HCT116 (cell line): ENCODE data around the gene HMSD. TPM values are rescaled to one million over a fixed set of nuclear protein-coding genes. Genes with fewer than 3 reads are reported as not detected.

ENCODE experiments used
- ATAC-seq: fragments of 200-7000 bp; cut with Tn5 transposase; 2 replicates; pipeline ENCODE4 v1.9.1; 2020; ENCODE audit warnings: mild to moderate bottlenecking, moderate library complexity
- BruUV-seq: library from RNA; stranded (reverse); fragments of 400-500 nt; replicated peaks from 2 replicates; lab custom pipeline; 2021; lab: Mats Ljungman, UMichigan
- CTCF ChIA-PET: fragments of 300-600 bp; sonication (Branson Sonifier 250); formaldehyde crosslinking; loops from one replicate; lab custom pipeline; 2021; ENCODE audit warnings: antibody characterized with exemption; lab: Charles Lee
- POLR2A ChIA-PET: fragments of 300-600, 350-600 bp; sonication (Branson Sonifier 250); formaldehyde crosslinking; loops from one replicate; lab custom pipeline; 2021; ENCODE audit warnings: antibody characterized with exemption; lab: Charles Lee
- RAD21 ChIA-PET, 2 experiments: fragments of 300-600 bp; sonication (Branson Sonifier 250); formaldehyde crosslinking; loops; one replicate each; lab custom pipeline; 2023; ENCODE audit warnings: low total read pairs in 2 of 2; ENCODE audit not compliant: uncharacterized antibody in 2 of 2, unreplicated experiment in 2 of 2, low non-redundant PET in 1 of 2; lab: Charles Lee
- DNase-seq: peaks from one replicate; pipeline ENCODE4 v3.0.0-alpha.2; 2010; ENCODE audit warnings: low read depth, low spot score
- H2AFZ ChIP-seq: fragments of 200-600 bp; shearing (Covaris generic), sonication (generic); 2 replicates; pipeline ENCODE4 v1.6.1; 2017; ENCODE audit warnings: low read depth, mixed run types, mixed read lengths, antibody characterized with exemption, low read length; ENCODE audit not compliant: poor library complexity, severe bottlenecking
- H3K27ac ChIP-seq: 2 replicates; pipeline ENCODE4 v1.5.1; 2012; ENCODE audit warnings: low read depth, low read length
- H3K27me3 ChIP-seq: fragments of 200-600 bp; sonication (generic); 2 replicates; pipeline ENCODE4 v1.6.1; 2016; ENCODE audit warnings: mixed run types, low read length, mixed read lengths; ENCODE audit not compliant: insufficient read depth
- H3K36me3 ChIP-seq, 2 experiments: fragments of 200-500 bp in 1 of 2; fragments of 200-600 bp in 1 of 2; sonication (Bioruptor generic) in 1 of 2; sonication (generic) in 1 of 2; 2 replicates each; pipeline versions ENCODE4 v1.5.1 to v1.6.1; 2014 to 2016; ENCODE audit warnings: low read length in 2 of 2, inconsistent platforms in 1 of 2, mixed read lengths in 1 of 2, mixed run types in 1 of 2; ENCODE audit not compliant: insufficient read depth in 2 of 2, control insufficient read depth in 1 of 2
- H3K4me1 ChIP-seq, 2 experiments: fragments of 200-600 bp in 1 of 2; sonication (generic) in 1 of 2; 2 replicates each; pipeline versions ENCODE4 v1.5.1 to v1.6.1; 2012 to 2017; ENCODE audit warnings: low read length in 2 of 2, inconsistent platforms in 1 of 2, mild to moderate bottlenecking in 1 of 2, mixed read lengths in 1 of 2, mixed run types in 1 of 2, moderate library complexity in 1 of 2; ENCODE audit not compliant: insufficient read depth in 2 of 2, control insufficient read depth in 1 of 2
- H3K4me2 ChIP-seq: fragments of 200-600 bp; sonication (generic); 2 replicates; pipeline ENCODE4 v1.6.1; 2017; ENCODE audit warnings: mixed run types, low read length, mixed read lengths
- H3K4me3 ChIP-seq, 2 experiments: fragments of 200-600 bp in 1 of 2; sonication (generic) in 1 of 2; replicated peaks in 1 of 2; 2 replicates each; pipeline ENCODE4 v1.5.1; 2011 to 2016; ENCODE audit warnings: low read length in 2 of 2, control low read depth in 1 of 2, low read depth in 1 of 2, mild to moderate bottlenecking in 1 of 2, mixed read lengths in 1 of 2, mixed run types in 1 of 2
- H3K79me2 ChIP-seq: fragments of 200-600 bp; sonication (generic); 2 replicates; pipeline ENCODE4 v1.6.1; 2017; ENCODE audit warnings: mild to moderate bottlenecking, mixed run types, low read length, moderate library complexity, mixed read lengths; ENCODE audit not compliant: insufficient read depth
- H3K9ac ChIP-seq: fragments of 200-600 bp; sonication (generic); 2 replicates; pipeline ENCODE4 v1.6.1; 2016; ENCODE audit warnings: low read length, mixed read lengths
- H3K9me2 ChIP-seq: fragments of 200-600 bp; sonication (generic), shearing (Covaris generic); 2 replicates; pipeline ENCODE4 v1.6.1; 2017; ENCODE audit warnings: mixed run types, mild to moderate bottlenecking, moderate library complexity; ENCODE audit not compliant: insufficient read depth
- H3K9me3 ChIP-seq, 2 experiments: fragments of 200-500 bp in 1 of 2; fragments of 200-600 bp in 1 of 2; sonication (Bioruptor generic) in 1 of 2; sonication (generic) in 1 of 2; 2 replicates each; pipeline ENCODE4 v1.6.1; 2014 to 2017; ENCODE audit warnings: low read length in 2 of 2, mixed read lengths in 2 of 2, inconsistent platforms in 1 of 2, low read depth in 1 of 2, mild to moderate bottlenecking in 1 of 2, mixed run types in 1 of 2, moderate library complexity in 1 of 2; ENCODE audit not compliant: control insufficient read depth in 1 of 2, insufficient read depth in 1 of 2
- H4K20me1 ChIP-seq: fragments of 200-600 bp; sonication (generic), shearing (Covaris generic); 2 replicates; pipeline ENCODE4 v1.6.1; 2017; ENCODE audit warnings: mixed run types, mild to moderate bottlenecking, moderate library complexity; ENCODE audit not compliant: insufficient read depth
- ATF3 ChIP-seq: IDR thresholded peaks from 2 replicates; pipeline ENCODE4 v1.6.1; 2012
- CBX3 ChIP-seq: IDR thresholded peaks from 2 replicates; pipeline ENCODE4 v1.6.1; 2012; ENCODE audit warnings: low read depth
- CEBPB ChIP-seq: IDR thresholded peaks from 2 replicates; pipeline ENCODE4 v1.6.1; 2012; ENCODE audit warnings: low read depth
- CTCF ChIP-seq, 3 experiments: fragments of 200-600 bp in 1 of 3; sonication (generic) in 1 of 3; IDR thresholded peaks in 2 of 3; conservative IDR thresholded peaks in 1 of 3; 2 replicates each; pipeline ENCODE4 v1.5.1; 2012 to 2017; ENCODE audit warnings: low read depth in 2 of 3, low read length in 2 of 3, antibody characterized with exemption in 1 of 3, borderline replicate concordance in 1 of 3, control low read depth in 1 of 3, mild to moderate bottlenecking in 1 of 3, mixed read lengths in 1 of 3, mixed run types in 1 of 3, moderate library complexity in 1 of 3; ENCODE audit not compliant: insufficient read depth in 1 of 3
- ELF1 ChIP-seq: IDR thresholded peaks from 2 replicates; pipeline ENCODE4 v1.6.1; 2012; ENCODE audit warnings: low read depth, borderline replicate concordance
- EZH2 ChIP-seq: fragments of 200-600 bp; sonication (generic); IDR thresholded peaks from 2 replicates; pipeline ENCODE4 v1.6.1; 2017; ENCODE audit warnings: antibody characterized with exemption, mixed run types
- EZH2phosphoT487 ChIP-seq: fragments of 200-600 bp; IDR thresholded peaks from 2 replicates; pipeline ENCODE4 v1.6.1; 2018; ENCODE audit warnings: antibody characterized with exemption, borderline replicate concordance
- FOSL1 ChIP-seq: IDR thresholded peaks from 2 replicates; pipeline ENCODE4 v1.6.1; 2012; ENCODE audit warnings: low read depth
- JUND ChIP-seq: IDR thresholded peaks from 2 replicates; pipeline ENCODE4 v1.6.1; 2012
- MAX ChIP-seq: IDR thresholded peaks from 2 replicates; pipeline ENCODE4 v1.6.1; 2012
- POLR2A ChIP-seq: IDR thresholded peaks from 2 replicates; pipeline ENCODE4 v1.7.0; 2011; ENCODE audit warnings: borderline replicate concordance; ENCODE audit not compliant: insufficient read depth, insufficient read length; ENCODE audit errors: extremely low read depth
- POLR2AphosphoS5 ChIP-seq: IDR thresholded peaks from 2 replicates; pipeline ENCODE4 v1.6.1; 2011; ENCODE audit warnings: mild to moderate bottlenecking, low read depth, low read length, moderate library complexity
- RAD21 ChIP-seq: IDR thresholded peaks from 2 replicates; pipeline ENCODE4 v1.6.1; 2012; ENCODE audit warnings: low read depth, mild to moderate bottlenecking
- REST ChIP-seq: IDR thresholded peaks from 2 replicates; pipeline ENCODE4 v1.6.1; 2012; ENCODE audit warnings: low read depth
- SIN3A ChIP-seq: IDR thresholded peaks from 2 replicates; pipeline ENCODE4 v1.6.1; 2012; ENCODE audit warnings: low read depth
- SRF ChIP-seq: IDR thresholded peaks from 2 replicates; pipeline ENCODE4 v1.6.1; 2012; ENCODE audit warnings: low read depth
- TCF7L2 ChIP-seq: IDR thresholded peaks from 2 replicates; pipeline ENCODE4 v1.7.0; 2011; ENCODE audit warnings: borderline replicate concordance, inconsistent platforms; ENCODE audit not compliant: insufficient read depth, insufficient read length; ENCODE audit errors: extremely low read depth
- YY1 ChIP-seq: IDR thresholded peaks from 2 replicates; pipeline ENCODE4 v1.6.1; 2011; ENCODE audit warnings: low read length, low read depth, moderate library complexity, mild to moderate bottlenecking; ENCODE audit not compliant: insufficient replicate concordance; ENCODE audit errors: extremely low read depth
- ZBTB33 ChIP-seq: IDR thresholded peaks from 2 replicates; pipeline ENCODE4 v1.6.1; 2011; ENCODE audit warnings: mild to moderate bottlenecking, low read length, moderate library complexity; ENCODE audit not compliant: insufficient replicate concordance; ENCODE audit errors: extremely low read depth
- ZNF274 ChIP-seq: fragments of 200-500 bp; sonication (Bioruptor generic); IDR thresholded peaks from 2 replicates; pipeline ENCODE4 v1.6.1; 2014; ENCODE audit warnings: mild to moderate bottlenecking, low read depth, low read length, inconsistent platforms
- intact Hi-C: fragments of 100-400 bp; cut with micrococcal nuclease; formaldehyde crosslinking; loops from 2 replicates; pipeline ENCODE4 v1.10.0; 2022
- total RNA-seq: library from RNA; stranded (reverse); gene quantifications from one replicate; pipeline ENCODE4 v1.2.1, GENCODE V29; 2021; ENCODE audit not compliant: unreplicated experiment

Gene HMSD
- total RNA-seq, 1 experiment from 2014 or later: 5.3 TPM

GRCh38 chr18:63928331-63928730, 20.8 kb upstream of the HMSD start:
- Histone ChIP-seq H3K4me1 (no peaks in the 10 kb centered on the region), H3K27ac (no peak overlapping the region), H3K9me2 (no peaks in the 10 kb centered on the region), H3K36me3 (no peaks in the 10 kb centered on the region), H3K4me2 (no peak overlapping the region), H3K79me2 (no peaks in the 10 kb centered on the region), H3K9ac (no peak overlapping the region), H3K4me3 (no peak overlapping the region), H3K9me3 (no peaks in the 10 kb centered on the region), H3K27me3 (no peaks in the 10 kb centered on the region), H4K20me1 (no peaks in the 10 kb centered on the region), H2AFZ (no peak overlapping the region)
- ChIA-PET RAD21 (no interaction called here), POLR2A (no interaction called here)
- DNase-seq: no peak
- no peak for ATAC-seq
- BruUV-seq: no TSS peak
- TF ChIP-seq SIN3A: no peak
- no peak for TF ChIP-seq EZH2phosphoT487
- TF ChIP-seq POLR2A: no peak
- TF ChIP-seq POLR2AphosphoS5: no peak
- no peak for TF ChIP-seq ATF3
- TF ChIP-seq YY1: no peak
- TF ChIP-seq CEBPB: no peak
- TF ChIP-seq MAX: no peak
- no peak for TF ChIP-seq CBX3
- no peak for TF ChIP-seq RAD21
- TF ChIP-seq REST: no peak
- no peak for TF ChIP-seq ZNF274
- TF ChIP-seq TCF7L2: no peak
- TF ChIP-seq ELF1: no peak
- no peak for TF ChIP-seq JUND
- no peak for TF ChIP-seq ZBTB33
- TF ChIP-seq SRF: no peak
- no peak for TF ChIP-seq EZH2
- no peak for TF ChIP-seq CTCF (IDR thresholded peaks at IDR 0.05 in 2 of 3, conservative IDR thresholded peaks at IDR 0.05 in 1 of 3; ENCODE audit: borderline replicate concordance in 1 of 3, insufficient read depth in 1 of 3, low read depth in 2 of 3, low read length in 2 of 3)
- no peak for TF ChIP-seq FOSL1
- TF ChIP-seq, all 23 proteins: peak for 0
- CTCF ChIA-PET: no interaction called here
- intact Hi-C loops: no loop called here
